Suprapubic skin (tissue), 4 donors: ENCODE measurements around the gene UBA5.

Experiments
- CTCF ChIP-seq, 2 donors: fragments of 200-600 bp in 1 of 2; fragments of 450-650 bp in 1 of 2; sonication (generic) in 1 of 2; IDR thresholded peaks; one replicate each; pipeline ENCODE4 v1.5.1; 2016 to 2019; ENCODE audit warnings: antibody characterized with exemption in 2 of 2, mild to moderate bottlenecking in 1 of 2, moderate library complexity in 1 of 2
- EP300 ChIP-seq: sonication (generic); formaldehyde crosslinking; IDR thresholded peaks from one replicate; pipeline ENCODE4 v1.6.1; 2017; ENCODE audit warnings: antibody characterized with exemption
- POLR2AphosphoS5 ChIP-seq, 3 donors: sonication (generic); formaldehyde crosslinking; IDR thresholded peaks; one replicate each; pipeline ENCODE4 v1.6.1; 2017; ENCODE audit warnings: antibody characterized with exemption in 3 of 3

DNA sequence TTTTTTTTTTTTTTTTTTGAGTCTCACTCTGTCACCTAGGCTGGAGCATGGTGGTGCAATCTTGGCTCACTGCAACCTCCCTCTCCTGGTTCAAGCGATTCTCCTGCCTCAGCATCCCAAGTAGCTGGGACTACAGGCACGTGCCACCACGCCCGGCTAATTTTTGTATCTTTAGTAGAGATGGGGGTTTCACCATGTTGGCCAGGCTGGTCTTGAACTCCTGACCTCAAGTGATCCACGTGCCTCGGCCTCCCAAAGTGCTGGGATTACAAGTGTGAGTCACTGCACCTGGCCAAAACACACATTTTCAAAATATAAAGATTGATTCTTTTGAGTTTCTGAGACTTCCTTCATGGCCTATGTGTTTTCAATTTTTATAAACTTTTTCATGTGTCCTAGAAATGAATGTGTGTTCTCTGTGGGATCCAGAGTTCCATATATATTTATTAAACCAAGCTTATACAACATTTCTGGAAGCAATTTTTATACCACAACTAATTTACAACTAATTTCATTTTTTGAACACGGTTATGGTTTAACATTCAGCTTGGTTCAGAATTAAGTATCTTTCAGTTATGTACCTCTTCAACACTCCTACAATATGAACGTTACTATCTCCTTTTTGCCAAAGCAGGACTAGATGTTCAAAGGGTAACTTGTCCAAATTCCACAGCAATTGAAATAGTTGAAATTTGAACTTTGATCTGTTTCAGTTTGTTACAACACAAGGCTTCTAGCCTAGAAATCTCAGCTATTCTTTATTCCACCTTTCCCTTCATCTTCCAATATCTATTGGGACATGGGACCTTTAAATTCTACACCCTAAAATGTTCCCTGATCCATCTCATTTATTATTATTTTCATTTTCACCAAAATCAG, 2.0 kb upstream of the UBA5 start:
- TF ChIP-seq CTCF (IDR thresholded peaks at IDR 0.05) (no peak), EP300 (no peak), POLR2AphosphoS5 (IDR thresholded peaks at IDR 0.05) (no peak)
